Muscle layer of duodenum (tissue), 2 donors: ENCODE data around the gene SYMPK.

ENCODE experiments used
- H3K27ac ChIP-seq: one replicate; pipeline ENCODE4 v1.7.0; 2013; ENCODE audit warnings: mild to moderate bottlenecking, low read length
- H3K27me3 ChIP-seq: one replicate; pipeline ENCODE4 v1.7.0; 2013; ENCODE audit warnings: low read depth, mild to moderate bottlenecking, control low read depth, low read length
- H3K36me3 ChIP-seq, 2 donors: one replicate each; pipeline ENCODE4 v1.7.0; 2013; ENCODE audit warnings: low read length in 2 of 2, control low read depth in 1 of 2, mild to moderate bottlenecking in 1 of 2; ENCODE audit not compliant: insufficient read depth in 2 of 2, control insufficient read depth in 1 of 2
- H3K4me1 ChIP-seq, 2 donors: one replicate each; pipeline ENCODE4 v1.7.0; 2013; ENCODE audit warnings: low read length in 2 of 2, mild to moderate bottlenecking in 2 of 2, control low read depth in 1 of 2, moderate library complexity in 1 of 2; ENCODE audit not compliant: insufficient read depth in 2 of 2, control insufficient read depth in 1 of 2
- H3K4me3 ChIP-seq, 2 donors: one replicate each; pipeline ENCODE4 v1.7.0; 2013; ENCODE audit warnings: low read length in 2 of 2, low read depth in 1 of 2, mild to moderate bottlenecking in 1 of 2
- H3K9me3 ChIP-seq, 2 donors: one replicate each; pipeline ENCODE4 v1.7.0; 2013; ENCODE audit warnings: low read length in 2 of 2, control low read depth in 1 of 2, mild to moderate bottlenecking in 1 of 2; ENCODE audit not compliant: control insufficient read depth in 1 of 2
- donor health status: healthy.

SYMPK gene

GRCh38 chr19:45821570-45821969 is 41.4 kb downstream of the SYMPK start:
- Histone ChIP-seq H3K36me3 (peaks cover 39 to 71% of the 10 kb centered on the region in 2 donors), H3K4me1 (peaks cover 0 to 9% of the 10 kb centered on the region in 2 donors), H3K27me3 (no peaks in the 10 kb centered on the region), H3K27ac (no peak overlapping the region), H3K4me3 (no peak overlapping the region), H3K9me3 (no peaks in the 10 kb centered on the region)

DNA sequence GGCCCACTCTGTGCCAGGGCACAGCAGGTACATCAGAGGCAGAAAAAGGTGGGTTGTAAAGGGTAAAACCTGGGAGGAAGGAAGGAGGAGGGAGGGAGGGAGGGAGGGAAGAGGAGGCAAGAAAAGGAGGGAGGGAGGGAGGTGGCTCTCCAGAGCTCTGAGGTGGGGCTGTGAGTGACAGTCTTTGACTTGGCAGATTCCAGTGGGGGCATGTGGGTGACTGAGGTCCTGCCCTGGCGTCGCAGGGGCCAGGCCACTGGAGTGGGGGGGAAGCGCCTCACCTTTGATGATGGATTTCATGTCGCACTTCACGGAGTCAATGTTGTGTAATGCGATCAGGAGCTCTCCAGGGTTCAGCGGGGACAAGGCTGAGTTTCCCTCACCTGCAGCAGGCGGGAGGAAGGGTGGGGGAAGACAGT is 41.8 kb downstream of the SYMPK start:
- no peak overlapping the region for H3K27ac ChIP-seq
- H3K27me3 ChIP-seq: no peaks in the 10 kb centered on the region
- peaks cover 35 to 67% of the 10 kb centered on the region in 2 donors for H3K36me3 ChIP-seq
- no peak overlapping the region for H3K4me3 ChIP-seq
- peaks cover 0 to 11% of the 10 kb centered on the region in 2 donors for H3K4me1 ChIP-seq
- no peaks in the 10 kb centered on the region for H3K9me3 ChIP-seq

DNA sequence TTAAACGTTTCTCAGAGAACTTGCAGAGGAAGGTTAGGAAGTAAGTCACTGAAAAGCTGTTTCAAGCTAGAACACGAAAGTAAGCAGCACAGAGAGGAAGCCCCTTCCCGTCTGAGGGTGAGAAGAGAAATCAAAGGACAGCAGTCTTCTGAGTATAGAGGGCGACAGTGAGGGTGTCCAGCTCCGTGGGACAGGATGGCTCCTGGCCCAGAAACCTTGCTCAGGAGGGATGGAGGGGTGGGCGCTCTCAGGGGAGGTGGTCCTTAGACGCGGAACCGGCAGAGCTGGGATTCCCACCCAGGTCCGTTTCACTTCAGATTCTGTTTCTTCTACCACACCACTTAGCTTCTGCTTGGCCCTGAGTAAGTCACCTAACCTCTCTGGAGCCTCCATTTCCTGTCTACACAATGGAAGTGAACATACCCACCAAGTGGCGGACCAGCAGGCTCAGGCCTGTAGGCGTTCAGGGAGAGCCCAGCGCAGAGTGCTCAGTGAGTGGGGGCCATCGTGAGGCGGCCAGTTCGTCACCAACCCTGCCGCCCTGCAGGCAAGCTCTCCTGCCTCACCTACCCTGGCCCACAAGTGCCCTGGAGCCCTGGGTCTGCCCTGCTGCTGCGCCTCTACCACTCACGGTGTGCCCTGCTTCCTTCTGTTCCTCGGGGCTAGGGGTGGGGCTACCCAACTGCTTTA is 42.4 kb downstream of the SYMPK start:
- no peak overlapping the region for H3K27ac ChIP-seq
- H3K4me1 ChIP-seq: peaks cover 0 to 15% of the 10 kb centered on the region in 2 donors
- peaks cover 30 to 61% of the 10 kb centered on the region in 2 donors for H3K36me3 ChIP-seq
- H3K4me3 ChIP-seq: no peak overlapping the region
- H3K9me3 ChIP-seq: no peaks in the 10 kb centered on the region
- H3K27me3 ChIP-seq: no peaks in the 10 kb centered on the region

DNA sequence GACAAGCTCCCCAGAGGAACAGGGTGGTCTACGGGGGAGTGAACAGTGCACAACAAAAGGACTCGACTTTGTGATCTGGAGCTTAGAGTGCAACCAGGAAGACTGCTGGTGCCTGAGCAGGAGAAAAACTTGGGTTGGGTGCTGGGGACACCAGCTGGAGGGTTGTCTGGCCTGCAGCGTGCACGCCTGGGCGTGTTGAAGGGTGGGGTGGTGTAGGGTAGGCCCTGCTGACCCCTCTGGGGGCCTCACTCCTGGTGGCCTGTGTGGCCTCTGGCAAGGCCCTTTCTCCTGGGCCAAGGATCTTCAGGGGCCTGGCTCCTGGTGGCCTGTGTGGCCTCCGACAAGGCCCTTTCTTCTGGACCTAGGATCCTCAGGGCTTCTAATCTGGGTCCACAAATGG is 43.2 kb downstream of the SYMPK start:
- Histone ChIP-seq H3K27me3 (no peaks in the 10 kb centered on the region), H3K4me1 (peaks cover 0 to 22% of the 10 kb centered on the region in 2 donors), H3K36me3 (peaks cover 24 to 53% of the 10 kb centered on the region in 2 donors), H3K4me3 (no peak overlapping the region), H3K9me3 (no peaks in the 10 kb centered on the region), H3K27ac (no peak overlapping the region)

DNA sequence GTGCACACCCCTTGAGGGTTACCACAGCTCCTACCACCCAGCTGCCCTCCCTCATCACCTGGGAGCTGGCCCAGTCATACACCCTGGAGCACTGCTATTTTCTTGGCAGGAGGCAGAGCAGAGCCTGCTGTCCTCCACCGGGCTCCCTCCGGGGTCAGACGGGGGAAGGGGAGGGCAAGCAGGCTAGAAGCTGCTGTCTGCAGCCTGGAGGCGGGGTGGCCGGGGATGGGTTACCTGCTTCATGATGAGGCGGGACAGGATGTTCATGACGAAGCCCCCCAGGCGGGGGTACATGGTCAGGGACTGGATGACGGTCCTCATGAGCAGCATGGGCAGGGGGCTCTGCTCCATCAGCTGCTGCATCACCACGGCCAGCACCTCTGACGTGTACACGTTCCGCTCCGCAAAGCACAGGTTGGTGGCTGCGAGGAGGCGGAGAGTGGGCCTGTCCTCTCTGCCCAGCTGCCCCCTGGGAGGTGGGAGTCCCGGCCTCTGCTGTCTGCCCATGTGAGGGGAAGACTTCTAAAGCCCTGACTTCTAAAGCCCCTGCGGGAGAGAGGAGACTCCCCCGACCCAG is 45.1 kb downstream of the SYMPK start:
- peaks cover 8 to 35% of the 10 kb centered on the region in 2 donors for H3K36me3 ChIP-seq

DNA sequence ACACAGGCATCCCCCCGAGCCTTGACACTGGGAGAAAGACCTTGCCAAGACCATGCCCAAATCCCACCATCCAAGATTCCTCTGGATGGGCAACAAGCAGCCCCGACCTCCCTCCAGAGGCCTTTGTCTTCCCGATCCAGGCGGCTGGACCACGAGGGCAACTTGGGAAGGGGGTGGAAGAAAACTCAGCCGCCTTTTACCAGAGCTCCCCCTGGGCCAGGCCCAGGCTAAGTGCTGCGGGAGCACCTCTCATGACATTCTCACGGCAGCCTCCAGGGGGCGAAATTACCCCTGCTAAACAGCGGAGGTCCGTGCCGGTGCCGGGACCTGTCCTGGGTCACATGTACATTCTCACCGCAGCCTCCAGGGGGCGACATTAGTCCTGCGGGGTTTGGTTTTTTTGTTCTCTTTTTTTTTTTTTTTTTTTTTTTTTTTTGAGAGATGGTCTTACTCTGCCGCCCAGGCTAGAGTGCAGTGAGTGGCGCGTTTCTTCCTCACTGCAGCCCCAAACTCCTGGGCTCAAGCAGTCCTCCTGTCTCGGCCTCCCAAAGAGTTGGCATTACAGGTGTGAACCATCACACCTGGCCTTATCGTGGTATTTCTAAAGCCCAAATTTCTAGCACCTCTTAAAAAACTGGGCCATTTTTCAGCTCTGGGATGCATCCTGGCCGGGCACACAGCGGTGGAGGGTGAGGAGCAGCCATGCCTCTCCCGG is 45.8 kb downstream of the SYMPK start:
- Histone ChIP-seq H3K36me3 (peaks cover 7 to 28% of the 10 kb centered on the region in 2 donors), H3K27me3 (no peaks in the 10 kb centered on the region), H3K4me3 (no peak overlapping the region), H3K27ac (no peak overlapping the region), H3K9me3 (no peaks in the 10 kb centered on the region), H3K4me1 (peaks cover 0 to 20% of the 10 kb centered on the region in 2 donors)

More for the DNA sequence above, 45.1 kb downstream of the SYMPK start:
- no peaks in the 10 kb centered on the region for H3K27me3 ChIP-seq
- no peak overlapping the region for H3K4me3 ChIP-seq
- peaks cover 0 to 20% of the 10 kb centered on the region in 2 donors for H3K4me1 ChIP-seq
- no peaks in the 10 kb centered on the region for H3K9me3 ChIP-seq
- no peak overlapping the region for H3K27ac ChIP-seq

- Histone ChIP-seq H3K9me3 (no peaks in the 10 kb centered on the region), H3K27ac (no peak overlapping the region), H3K4me1 (peaks cover 0 to 20% of the 10 kb centered on the region in 2 donors), H3K36me3 (peaks cover 7 to 24% of the 10 kb centered on the region in 2 donors), H3K4me3 (no peak overlapping the region), H3K27me3 (no peaks in the 10 kb centered on the region)
Measured at GRCh38 chr19:45816236-45817009, 46.5 kb downstream of the SYMPK start.

- Histone ChIP-seq H3K4me1 (peaks cover 0 to 20% of the 10 kb centered on the region in 2 donors), H3K4me3 (peak overlapping the region in 1 of 2 donors; percentile 51), H3K27me3 (no peaks in the 10 kb centered on the region), H3K9me3 (no peaks in the 10 kb centered on the region), H3K27ac (no peak overlapping the region), H3K36me3 (peaks cover 7 to 16% of the 10 kb centered on the region in 2 donors)
Measured at GRCh38 chr19:45815481-45816216, 47.3 kb downstream of the SYMPK start.

GRCh38 chr19:45814851-45815480 is 48.0 kb downstream of the SYMPK start, which contains the start of gene RSPH6A:
TSS of gene RSPH6A (minus strand) at chr19:45815308. CDS start at chr19:45815176, 132 bp downstream.
- Histone ChIP-seq H3K36me3 (peaks cover under 1 to 10% of the 10 kb centered on the region in 2 donors), H3K4me1 (peaks cover 0 to 20% of the 10 kb centered on the region in 2 donors), H3K27ac (no peak within 1 kb of the TSS), H3K9me3 (no peaks in the 10 kb centered on the region), H3K4me3 (peak within 1 kb of the TSS in 1 of 2 donors; percentile 51), H3K27me3 (no peaks in the 10 kb centered on the region)

DNA sequence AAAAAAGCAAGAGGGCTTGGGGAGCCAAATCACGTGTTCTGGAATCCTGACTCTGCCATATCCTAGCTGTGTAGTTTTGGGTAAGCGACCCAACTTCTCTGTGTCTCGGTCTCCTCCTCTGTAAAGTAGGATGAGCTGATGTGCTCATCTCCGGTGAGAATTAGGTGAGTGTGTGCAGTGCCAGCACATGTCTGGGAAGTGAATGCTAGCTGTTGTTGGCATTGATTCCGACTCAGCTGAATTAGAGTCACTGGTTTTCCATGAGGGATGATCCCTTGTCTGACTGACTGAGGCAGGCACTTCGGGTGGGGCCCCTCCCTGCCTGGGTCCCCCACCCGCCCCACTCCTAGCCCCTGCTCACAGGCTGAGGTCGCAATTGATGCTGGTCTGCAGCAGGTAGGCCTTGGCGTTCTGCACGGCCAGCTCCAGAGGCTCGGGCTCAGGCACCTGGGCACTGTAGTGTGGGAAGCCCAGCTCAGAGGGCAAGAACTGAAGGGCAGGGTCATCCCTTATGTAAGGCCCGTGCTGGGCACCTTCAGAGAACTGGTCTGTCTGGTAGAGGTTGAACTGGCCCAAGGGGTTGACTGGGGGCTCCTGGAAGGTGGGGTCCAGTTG is 48.7 kb downstream of the SYMPK start:
- Histone ChIP-seq H3K4me1 (peaks cover 0 to 23% of the 10 kb centered on the region in 2 donors), H3K36me3 (peaks cover 0 to 3% of the 10 kb centered on the region in 2 donors), H3K9me3 (no peaks in the 10 kb centered on the region), H3K4me3 (no peak overlapping the region), H3K27ac (no peak overlapping the region), H3K27me3 (no peaks in the 10 kb centered on the region)
